ENCODE results near the gene PPP1R13L. TPM values are rescaled to one million over a fixed set of nuclear protein-coding genes. Genes with fewer than 3 reads are reported as not detected.

Gene PPP1R13L
- total and polyA plus RNA-seq, 12 donors, result 1.7 to 95.2 (median 35.2) TPM

- WGBS, 4 donors, result 22 to 37% (median 30%) methylated on average over 5 of the region's 5 CpGs
- H3K36me3 ChIP-seq (replicated peaks in 1 of 2), result no peaks in the 10 kb centered on the region
- intact Hi-C loops (cut with DNase I), result no loop called here
- peaks cover 7 to 12% of the 10 kb centered on the region in 2 donors for H3K4me1 ChIP-seq (replicated peaks in 1 of 2)
- H3K27me3 ChIP-seq, result no peaks in the 10 kb centered on the region
- no peaks in the 10 kb centered on the region for H3K9me3 ChIP-seq (replicated peaks in 1 of 3)
- H3K4me3 ChIP-seq, result peak overlapping the region in 2 of 4 donors; percentile 55 to 71
- H3K27ac ChIP-seq, result peak overlapping the region in 2 of 5 donors; percentile 57 to 72
- TF ChIP-seq POLR2A (IDR thresholded peaks at IDR 0.05) (no peak), CTCF (IDR thresholded peaks at IDR 0.05) (no peak)
- DNase-seq, result no peak
These were observed 45.1 kb upstream of the PPP1R13L start for GRCh38 chr19:45450012-45450333.

GRCh38 chr19:45448887-45449299, 44.0 kb upstream of the PPP1R13L start:
- no peak overlapping the region for H3K4me3 ChIP-seq
- H3K27me3 ChIP-seq, result no peaks in the 10 kb centered on the region
- H3K36me3 ChIP-seq (replicated peaks in 1 of 2), result no peaks in the 10 kb centered on the region
- 50 to 68% (median 59%) methylated on average over 7 of the region's 7 CpGs for WGBS, 4 donors
- TF ChIP-seq CTCF (IDR thresholded peaks at IDR 0.05), result no peak
- no peak for TF ChIP-seq POLR2A (IDR thresholded peaks at IDR 0.05)
- no peak for DNase-seq
- H3K9me3 ChIP-seq (replicated peaks in 1 of 3), result no peaks in the 10 kb centered on the region
- no peak overlapping the region for H3K27ac ChIP-seq
- H3K4me1 ChIP-seq (replicated peaks in 1 of 2), result peaks cover 14% of the 10 kb centered on the region in 2 donors
- intact Hi-C loops (cut with DNase I), result no loop called here

GRCh38 chr19:45448425-45448756, 43.5 kb upstream of the PPP1R13L start:
- WGBS, 4 donors, result 79 to 88% (median 81%) methylated on average over 3 of the region's 3 CpGs
- TF ChIP-seq CTCF (IDR thresholded peaks at IDR 0.05) (no peak), POLR2A (IDR thresholded peaks at IDR 0.05) (no peak)
- no peak overlapping the region for H3K4me3 ChIP-seq
- no peaks in the 10 kb centered on the region for H3K27me3 ChIP-seq
- no peaks in the 10 kb centered on the region for H3K36me3 ChIP-seq (replicated peaks in 1 of 2)
- no peak for DNase-seq
- no peaks in the 10 kb centered on the region for H3K9me3 ChIP-seq (replicated peaks in 1 of 3)
- H3K4me1 ChIP-seq (replicated peaks in 1 of 2), result peaks cover 15 to 18% of the 10 kb centered on the region in 2 donors
- intact Hi-C loops (cut with DNase I), result no loop called here
- H3K27ac ChIP-seq, result no peak overlapping the region

GRCh38 chr19:45446944-45447343, 42.1 kb upstream of the PPP1R13L start:
- Histone ChIP-seq H3K9me3 (replicated peaks in 1 of 3) (no peaks in the 10 kb centered on the region), H3K27ac (no peak overlapping the region), H3K4me3 (no peak overlapping the region), H3K27me3 (no peaks in the 10 kb centered on the region), H3K4me1 (replicated peaks in 1 of 2) (peaks cover 22 to 24% of the 10 kb centered on the region in 2 donors), H3K36me3 (replicated peaks in 1 of 2) (no peaks in the 10 kb centered on the region)
- DNase-seq, result no peak
- intact Hi-C loops (cut with DNase I), result no loop called here
- WGBS, 4 donors, result 78 to 85% (median 83%) methylated on average over 7 of the region's 7 CpGs
- TF ChIP-seq CTCF (IDR thresholded peaks at IDR 0.05) (no peak), POLR2A (IDR thresholded peaks at IDR 0.05) (no peak)
